Glutamatergic neuron (in vitro differentiated cells): ENCODE data around the gene CEP20. TPM values are rescaled to one million over a fixed set of nuclear protein-coding genes. Genes with fewer than 3 reads are reported as not detected.

Experiments
- DNase-seq: peaks from one replicate; pipeline ENCODE4 v3.0.0; 2022
- H3K27ac Mint-ChIP-seq: one replicate; pipeline ENCODE4 v1.8.0; 2020; ENCODE audit warnings: mild to moderate bottlenecking, mixed read lengths, inconsistent platforms; ENCODE audit not compliant: unreplicated experiment
- H3K27me3 Mint-ChIP-seq: one replicate; pipeline ENCODE4 v1.8.0; 2020; ENCODE audit warnings: mild to moderate bottlenecking, moderate library complexity, mixed read lengths, inconsistent platforms; ENCODE audit not compliant: unreplicated experiment
- H3K36me3 Mint-ChIP-seq: one replicate; pipeline ENCODE4 v1.8.0; 2020; ENCODE audit warnings: mild to moderate bottlenecking, mixed read lengths, inconsistent platforms; ENCODE audit not compliant: unreplicated experiment
- H3K4me1 Mint-ChIP-seq: one replicate; pipeline ENCODE4 v1.8.0; 2020; ENCODE audit warnings: mild to moderate bottlenecking, low read depth, mixed read lengths, inconsistent platforms; ENCODE audit not compliant: unreplicated experiment
- H3K4me3 Mint-ChIP-seq: one replicate; pipeline ENCODE4 v1.8.0; 2020; ENCODE audit warnings: mild to moderate bottlenecking, mixed read lengths, inconsistent platforms; ENCODE audit not compliant: unreplicated experiment
- H3K9me3 Mint-ChIP-seq: one replicate; pipeline ENCODE4 v1.8.0; 2020; ENCODE audit warnings: mild to moderate bottlenecking, moderate library complexity, mixed read lengths, inconsistent platforms; ENCODE audit not compliant: unreplicated experiment
- total RNA-seq: library from RNA; stranded (reverse); fragmentation: NEBNext Ultra II Directional; extraction: Animal tissue kit (Norgen Biotek cat#: 25700); gene quantifications from one replicate; pipeline ENCODE4 v1.2.1, GENCODE V29; 2021; ENCODE audit not compliant: unreplicated experiment
- TF ChIP-seq, protein P1 (sequence below): fragments of 200-600 bp; sonication (generic); IDR thresholded peaks from one replicate; pipeline ENCODE4 v1.5.0; 2021; ENCODE audit not compliant: partially characterized antibody, unreplicated experiment

The CEP20 gene
- total RNA-seq, 1 donor from 2014 or later: 20.3 TPM

DNA sequence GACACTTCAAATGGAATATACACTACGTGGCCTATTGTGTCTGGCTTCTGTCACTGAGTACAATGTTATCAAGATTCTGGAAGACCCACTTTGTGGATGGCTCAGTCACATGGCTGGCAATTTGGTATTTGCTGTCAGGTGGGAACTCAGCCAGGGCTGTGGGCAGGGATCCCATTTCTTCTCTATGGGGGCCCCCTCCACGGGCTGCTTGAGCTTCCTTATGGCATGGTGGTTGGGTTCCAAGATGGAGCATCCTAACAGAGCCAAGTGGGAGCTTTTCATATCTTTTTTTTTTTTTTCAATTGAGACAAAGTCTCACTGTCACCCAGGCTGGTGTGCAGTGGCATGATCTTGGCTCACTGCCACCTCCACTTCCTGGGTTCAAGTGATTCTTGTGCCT, 18.0 kb upstream of the CEP20 start:
- H3K4me3 Mint-ChIP-seq: no peak overlapping the region
- H3K9me3 Mint-ChIP-seq: peaks cover 4% of the 10 kb centered on the region
- no peaks in the 10 kb centered on the region for H3K4me1 Mint-ChIP-seq
- no peaks in the 10 kb centered on the region for H3K36me3 Mint-ChIP-seq
- H3K27me3 Mint-ChIP-seq: peaks cover 2% of the 10 kb centered on the region
- no peak overlapping the region for H3K27ac Mint-ChIP-seq
- TF ChIP-seq, protein P1, sequence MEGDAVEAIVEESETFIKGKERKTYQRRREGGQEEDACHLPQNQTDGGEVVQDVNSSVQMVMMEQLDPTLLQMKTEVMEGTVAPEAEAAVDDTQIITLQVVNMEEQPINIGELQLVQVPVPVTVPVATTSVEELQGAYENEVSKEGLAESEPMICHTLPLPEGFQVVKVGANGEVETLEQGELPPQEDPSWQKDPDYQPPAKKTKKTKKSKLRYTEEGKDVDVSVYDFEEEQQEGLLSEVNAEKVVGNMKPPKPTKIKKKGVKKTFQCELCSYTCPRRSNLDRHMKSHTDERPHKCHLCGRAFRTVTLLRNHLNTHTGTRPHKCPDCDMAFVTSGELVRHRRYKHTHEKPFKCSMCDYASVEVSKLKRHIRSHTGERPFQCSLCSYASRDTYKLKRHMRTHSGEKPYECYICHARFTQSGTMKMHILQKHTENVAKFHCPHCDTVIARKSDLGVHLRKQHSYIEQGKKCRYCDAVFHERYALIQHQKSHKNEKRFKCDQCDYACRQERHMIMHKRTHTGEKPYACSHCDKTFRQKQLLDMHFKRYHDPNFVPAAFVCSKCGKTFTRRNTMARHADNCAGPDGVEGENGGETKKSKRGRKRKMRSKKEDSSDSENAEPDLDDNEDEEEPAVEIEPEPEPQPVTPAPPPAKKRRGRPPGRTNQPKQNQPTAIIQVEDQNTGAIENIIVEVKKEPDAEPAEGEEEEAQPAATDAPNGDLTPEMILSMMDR: no peak
- no peak for DNase-seq

DNA sequence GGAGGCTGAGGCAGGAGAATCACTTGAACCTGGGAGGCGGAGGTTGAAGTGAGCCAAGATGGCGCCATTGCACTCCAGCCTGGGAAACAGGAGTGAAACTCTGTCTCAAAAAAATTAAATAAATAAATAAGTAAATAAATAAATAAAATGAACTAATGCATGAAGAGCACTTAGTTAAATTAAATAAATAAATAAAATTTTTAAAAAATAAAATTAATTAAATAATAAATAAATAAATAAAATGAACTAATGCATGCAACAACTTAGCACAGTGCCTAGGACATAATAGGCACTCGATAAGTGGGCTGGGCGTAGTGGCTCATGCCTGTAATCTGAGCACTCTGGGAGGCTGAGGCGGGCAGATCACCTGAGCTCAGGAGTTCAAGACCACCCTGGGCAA, 15.6 kb upstream of the CEP20 start:
- Mint-ChIP-seq H3K27me3 (no peaks in the 10 kb centered on the region), H3K36me3 (no peaks in the 10 kb centered on the region), H3K4me1 (no peaks in the 10 kb centered on the region), H3K4me3 (no peak overlapping the region), H3K27ac (no peak overlapping the region), H3K9me3 (peaks cover 2% of the 10 kb centered on the region)
- TF ChIP-seq, protein P1: no peak
- no peak for DNase-seq

DNA sequence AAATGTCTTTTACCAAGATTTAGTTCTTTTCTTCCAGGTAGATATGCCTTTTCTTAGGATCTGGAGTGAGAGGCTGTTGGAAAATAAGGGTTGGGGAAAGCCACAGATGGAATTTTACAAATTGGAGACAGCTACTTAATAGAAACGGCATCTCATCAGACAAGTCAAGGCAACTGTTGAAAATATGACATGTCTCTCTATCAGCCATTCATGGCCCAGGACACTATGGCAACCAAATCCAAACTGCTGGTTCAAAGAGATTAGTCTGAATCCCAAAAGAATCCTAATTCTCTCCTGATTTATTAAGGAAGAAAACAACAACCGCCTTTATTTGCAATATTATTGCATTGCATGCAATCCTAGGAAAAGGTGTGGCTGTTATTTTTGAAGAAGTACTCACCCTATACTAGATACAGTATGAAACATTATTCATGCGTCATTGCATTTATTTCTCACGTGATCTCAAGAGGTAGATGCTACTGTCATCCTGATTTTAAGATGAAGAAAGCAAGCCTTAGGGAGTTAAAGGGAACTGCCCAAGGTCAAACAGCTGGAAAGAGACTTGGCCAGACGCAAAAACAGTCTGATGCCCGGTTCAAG, 12.6 kb upstream of the CEP20 start:
- TF ChIP-seq, protein P1: no peak
- Mint-ChIP-seq H3K4me1 (no peaks in the 10 kb centered on the region), H3K27me3 (peaks cover 1% of the 10 kb centered on the region), H3K9me3 (peaks cover 2% of the 10 kb centered on the region), H3K27ac (no peak overlapping the region), H3K4me3 (no peak overlapping the region), H3K36me3 (no peaks in the 10 kb centered on the region)
- DNase-seq: no peak

DNA sequence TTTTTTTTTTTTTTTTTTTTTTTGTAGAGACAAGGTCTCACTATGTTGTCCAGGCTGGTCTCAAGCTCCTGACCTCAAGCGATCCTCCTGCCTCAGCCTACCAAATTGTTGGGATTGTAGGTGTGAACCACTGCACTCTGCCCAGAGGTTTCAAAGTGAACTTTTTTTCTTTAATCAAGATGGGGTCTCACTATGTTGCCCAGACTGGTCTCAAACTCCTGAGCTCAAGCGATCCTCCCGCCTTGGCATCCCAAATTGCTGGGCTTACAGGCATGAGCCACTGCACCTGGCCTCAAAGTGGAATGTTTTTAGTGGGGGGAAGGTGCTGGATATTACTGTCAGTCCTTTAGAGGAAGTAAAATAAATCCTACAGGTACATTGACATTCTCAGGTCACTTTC, 12.0 kb upstream of the CEP20 start:
- Mint-ChIP-seq H3K4me1 (no peaks in the 10 kb centered on the region), H3K9me3 (peaks cover 3% of the 10 kb centered on the region), H3K36me3 (no peaks in the 10 kb centered on the region), H3K27ac (no peak overlapping the region), H3K4me3 (no peak overlapping the region), H3K27me3 (peaks cover 1% of the 10 kb centered on the region)
- DNase-seq: no peak
- TF ChIP-seq, protein P1: no peak

DNA sequence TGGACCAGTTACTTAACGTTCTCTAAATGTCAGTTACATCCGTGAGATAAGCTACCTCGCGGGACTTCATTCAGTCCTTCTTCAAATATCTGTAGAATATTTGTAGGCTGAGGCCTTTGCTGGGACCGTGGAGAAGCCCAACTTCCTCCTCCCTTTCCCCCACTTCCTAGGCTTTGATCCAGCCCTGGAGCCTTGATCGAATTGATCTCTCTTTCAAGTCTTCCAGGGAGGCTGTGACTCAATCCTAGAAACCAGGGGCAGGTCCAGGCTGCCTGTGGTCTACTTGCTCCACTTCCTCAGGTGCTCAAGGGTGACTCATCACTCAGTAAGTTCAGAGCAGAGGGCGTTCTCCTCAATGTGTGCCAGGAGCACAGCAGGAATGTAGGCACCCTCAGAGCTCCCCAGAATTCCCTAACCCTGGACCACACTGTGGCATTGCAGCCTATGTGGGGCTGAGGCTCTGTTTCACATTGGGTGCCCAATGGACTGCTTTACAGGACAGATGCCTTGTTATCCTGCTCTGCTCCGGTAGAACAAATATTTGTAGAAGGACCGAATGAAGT, 11.2 kb upstream of the CEP20 start:
- Mint-ChIP-seq H3K36me3 (no peaks in the 10 kb centered on the region), H3K27ac (no peak overlapping the region), H3K9me3 (peaks cover 3% of the 10 kb centered on the region), H3K4me3 (no peak overlapping the region), H3K27me3 (peaks cover 1% of the 10 kb centered on the region), H3K4me1 (no peaks in the 10 kb centered on the region)
- TF ChIP-seq, protein P1: no peak
- no peak for DNase-seq
